Endothelial cell (in vitro differentiated cells): ENCODE measurements around the gene GSG1L. TPM values are rescaled to one million over a fixed set of nuclear protein-coding genes. Genes with fewer than 3 reads are reported as not detected.

Experiments used
- DNase-seq: peaks from one replicate; pipeline ENCODE4 v3.0.0; 2021; ENCODE audit warnings: low spot score
- H3K27ac Mint-ChIP-seq: one replicate; pipeline ENCODE4 v1.8.0; 2021; ENCODE audit warnings: mixed read lengths, inconsistent platforms; ENCODE audit not compliant: unreplicated experiment
- H3K27me3 Mint-ChIP-seq: one replicate; pipeline ENCODE4 v1.8.0; 2021; ENCODE audit warnings: mild to moderate bottlenecking, moderate library complexity, mixed read lengths, inconsistent platforms; ENCODE audit not compliant: unreplicated experiment
- H3K36me3 Mint-ChIP-seq: one replicate; pipeline ENCODE4 v1.8.0; 2021; ENCODE audit warnings: mild to moderate bottlenecking, low read depth, mixed read lengths, inconsistent platforms; ENCODE audit not compliant: unreplicated experiment
- H3K4me1 Mint-ChIP-seq: one replicate; pipeline ENCODE4 v1.8.0; 2021; ENCODE audit warnings: mild to moderate bottlenecking, mixed read lengths, inconsistent platforms; ENCODE audit not compliant: unreplicated experiment
- H3K4me3 Mint-ChIP-seq: one replicate; pipeline ENCODE4 v1.8.0; 2021; ENCODE audit warnings: mild to moderate bottlenecking, mixed read lengths, inconsistent platforms; ENCODE audit not compliant: unreplicated experiment
- H3K9me3 Mint-ChIP-seq: one replicate; pipeline ENCODE4 v1.8.0; 2021; ENCODE audit warnings: mixed read lengths, inconsistent platforms; ENCODE audit not compliant: unreplicated experiment
- total RNA-seq: library from RNA; stranded (reverse); fragmentation: NEBNext Ultra II Directional; extraction: Animal tissue kit (Norgen Biotek cat#: 25700); gene quantifications from one replicate; pipeline ENCODE4 v1.2.1, GENCODE V29; 2021; ENCODE audit not compliant: unreplicated experiment
- TF ChIP-seq, protein P1 (sequence below): fragments of 200-600 bp; sonication (generic); IDR thresholded peaks from one replicate; pipeline ENCODE4 v1.5.0; 2021; ENCODE audit warnings: antibody characterized with exemption; ENCODE audit not compliant: unreplicated experiment

GSG1L gene
- total RNA-seq, 1 donor from 2014 or later: 0.38 TPM

DNA sequence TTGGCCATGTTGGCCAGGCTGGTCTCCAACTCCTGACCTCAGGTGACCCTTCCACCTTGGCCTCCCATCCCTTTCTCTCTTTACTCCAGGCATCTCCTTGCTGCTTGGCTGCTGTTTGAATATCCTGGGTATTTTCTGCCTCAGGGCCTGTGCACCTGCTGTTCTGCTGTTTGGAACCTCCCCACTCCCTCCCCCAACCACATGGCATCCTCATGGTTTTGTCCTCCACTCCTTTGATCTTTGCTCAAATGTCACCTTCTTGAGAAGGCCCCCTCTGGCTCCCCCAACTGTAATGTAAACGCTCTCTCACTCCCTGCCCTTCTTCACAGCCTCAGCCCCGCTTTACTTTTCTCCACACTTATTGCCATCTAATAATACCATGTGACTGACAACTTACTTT, 152.0 kb downstream of the GSG1L start:
- Mint-ChIP-seq H3K4me1 (no peaks in the 10 kb centered on the region), H3K4me3 (no peak overlapping the region), H3K36me3 (no peaks in the 10 kb centered on the region), H3K9me3 (no peaks in the 10 kb centered on the region), H3K27ac (no peak overlapping the region), H3K27me3 (peaks cover 8% of the 10 kb centered on the region)
- no peak for DNase-seq
- TF ChIP-seq, protein P1, sequence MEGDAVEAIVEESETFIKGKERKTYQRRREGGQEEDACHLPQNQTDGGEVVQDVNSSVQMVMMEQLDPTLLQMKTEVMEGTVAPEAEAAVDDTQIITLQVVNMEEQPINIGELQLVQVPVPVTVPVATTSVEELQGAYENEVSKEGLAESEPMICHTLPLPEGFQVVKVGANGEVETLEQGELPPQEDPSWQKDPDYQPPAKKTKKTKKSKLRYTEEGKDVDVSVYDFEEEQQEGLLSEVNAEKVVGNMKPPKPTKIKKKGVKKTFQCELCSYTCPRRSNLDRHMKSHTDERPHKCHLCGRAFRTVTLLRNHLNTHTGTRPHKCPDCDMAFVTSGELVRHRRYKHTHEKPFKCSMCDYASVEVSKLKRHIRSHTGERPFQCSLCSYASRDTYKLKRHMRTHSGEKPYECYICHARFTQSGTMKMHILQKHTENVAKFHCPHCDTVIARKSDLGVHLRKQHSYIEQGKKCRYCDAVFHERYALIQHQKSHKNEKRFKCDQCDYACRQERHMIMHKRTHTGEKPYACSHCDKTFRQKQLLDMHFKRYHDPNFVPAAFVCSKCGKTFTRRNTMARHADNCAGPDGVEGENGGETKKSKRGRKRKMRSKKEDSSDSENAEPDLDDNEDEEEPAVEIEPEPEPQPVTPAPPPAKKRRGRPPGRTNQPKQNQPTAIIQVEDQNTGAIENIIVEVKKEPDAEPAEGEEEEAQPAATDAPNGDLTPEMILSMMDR: no peak

DNA sequence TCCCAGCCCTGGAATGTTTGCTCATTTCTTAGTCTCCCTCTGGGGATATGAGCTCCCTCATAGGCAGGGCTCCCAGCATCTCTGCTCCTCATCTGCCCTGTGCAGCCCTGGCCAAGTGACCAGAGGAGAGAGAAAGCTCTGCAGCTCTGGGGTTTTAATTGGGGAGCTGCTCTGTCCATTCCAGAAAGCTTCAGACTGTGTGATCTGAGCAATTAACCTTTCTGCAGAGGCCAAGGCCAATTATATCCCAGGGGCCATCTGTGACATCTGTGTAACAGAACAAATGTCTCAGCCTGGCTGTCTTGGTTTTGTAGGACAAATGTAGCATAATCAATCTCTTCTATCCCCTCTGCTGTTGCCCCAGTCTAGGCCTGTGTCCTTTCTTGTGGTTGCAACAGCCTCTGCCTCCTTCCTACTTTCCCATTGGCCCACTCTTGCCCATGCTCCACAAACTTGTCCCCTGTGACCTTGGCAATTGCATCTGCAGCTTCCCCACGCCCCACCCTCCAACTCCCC, 156.0 kb downstream of the GSG1L start:
- H3K4me3 Mint-ChIP-seq: no peak overlapping the region
- H3K36me3 Mint-ChIP-seq: no peaks in the 10 kb centered on the region
- H3K27ac Mint-ChIP-seq: no peak overlapping the region
- H3K4me1 Mint-ChIP-seq: no peaks in the 10 kb centered on the region
- no peaks in the 10 kb centered on the region for H3K9me3 Mint-ChIP-seq
- TF ChIP-seq, protein P1: no peak
- no peak for DNase-seq
- peaks cover 12% of the 10 kb centered on the region for H3K27me3 Mint-ChIP-seq

DNA sequence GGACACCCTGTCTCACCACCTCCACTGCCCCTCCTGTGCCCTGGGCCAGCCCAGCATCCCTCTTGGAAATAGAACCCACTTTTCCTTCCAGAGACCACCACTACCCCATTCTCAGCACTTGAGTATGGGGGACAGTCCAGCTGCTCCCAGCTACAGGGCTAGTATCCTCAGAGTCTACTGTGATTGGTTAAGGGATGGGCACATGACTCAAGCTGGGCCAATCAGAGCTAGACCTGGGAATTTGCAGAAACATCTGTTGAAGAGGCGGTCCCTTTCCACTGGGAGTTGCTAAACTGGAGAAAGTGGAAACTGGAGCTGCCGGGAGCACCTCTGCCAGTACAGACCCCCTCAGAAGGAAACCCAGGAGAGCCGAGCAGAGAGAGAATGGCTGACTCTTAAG, 156.6 kb downstream of the GSG1L start:
- Mint-ChIP-seq H3K36me3 (no peaks in the 10 kb centered on the region), H3K9me3 (no peaks in the 10 kb centered on the region), H3K4me1 (no peaks in the 10 kb centered on the region), H3K27me3 (peaks cover 12% of the 10 kb centered on the region), H3K27ac (no peak overlapping the region), H3K4me3 (no peak overlapping the region)
- no peak for DNase-seq
- TF ChIP-seq, protein P1: no peak

DNA sequence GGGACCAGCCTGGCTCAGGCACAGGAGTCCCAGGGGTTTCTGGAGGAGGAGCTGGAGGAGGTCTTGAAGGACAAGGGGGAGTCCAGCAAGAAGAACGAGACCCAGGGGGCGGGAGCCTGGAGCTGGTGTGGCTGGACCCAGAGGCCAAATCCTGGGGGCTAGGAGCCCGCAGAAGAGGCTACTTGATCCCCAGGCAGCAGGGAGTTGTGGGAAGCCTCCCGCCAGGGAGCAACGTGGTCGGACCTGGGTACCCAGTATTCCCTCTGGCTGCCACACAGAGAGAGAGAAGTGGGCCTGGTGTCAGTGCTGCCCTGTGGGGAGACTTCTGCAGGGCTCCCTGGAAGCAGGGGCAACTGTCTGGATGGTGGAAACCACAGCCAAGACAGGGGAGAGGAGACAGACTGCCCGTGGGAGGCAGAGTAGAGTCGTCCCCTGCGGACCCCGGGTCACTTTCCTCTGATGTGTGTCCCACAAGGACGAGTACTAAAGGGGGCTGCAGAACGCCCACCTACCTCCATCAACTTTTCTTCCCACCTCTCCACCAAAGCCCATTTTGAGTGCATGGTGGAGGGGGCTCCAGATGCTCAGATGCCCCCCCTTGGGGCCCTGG, 160.4 kb downstream of the GSG1L start:
- Mint-ChIP-seq H3K9me3 (no peaks in the 10 kb centered on the region), H3K27ac (no peak overlapping the region), H3K4me3 (no peak overlapping the region), H3K27me3 (peaks cover 9% of the 10 kb centered on the region), H3K4me1 (no peaks in the 10 kb centered on the region), H3K36me3 (peaks cover 4% of the 10 kb centered on the region)
- DNase-seq: no peak
- TF ChIP-seq, protein P1: no peak

DNA sequence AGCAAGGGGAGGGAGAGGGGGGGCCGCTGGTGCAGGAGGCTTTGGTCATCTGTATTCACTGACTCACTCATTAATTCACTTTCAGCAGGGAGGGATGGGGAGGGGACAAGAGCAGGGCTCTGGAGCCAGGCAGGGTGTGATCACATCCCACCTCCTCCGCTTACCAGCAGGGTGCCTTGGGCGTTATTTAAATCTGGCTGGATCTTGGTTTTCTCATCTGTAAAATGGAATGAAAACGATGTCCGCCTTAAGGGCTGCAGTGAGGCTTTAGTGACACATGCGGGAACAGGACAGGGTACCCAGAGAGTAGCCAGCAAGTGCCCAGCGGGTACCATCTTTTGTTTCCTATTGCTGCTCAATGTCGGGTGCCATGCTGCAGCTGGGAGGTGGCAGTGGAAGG, 161.0 kb downstream of the GSG1L start:
- Mint-ChIP-seq H3K9me3 (no peaks in the 10 kb centered on the region), H3K4me3 (no peak overlapping the region), H3K27me3 (peaks cover 6% of the 10 kb centered on the region), H3K36me3 (peaks cover 4% of the 10 kb centered on the region), H3K4me1 (no peaks in the 10 kb centered on the region), H3K27ac (no peak overlapping the region)
- TF ChIP-seq, protein P1: no peak
- DNase-seq: no peak
